Measurements from ENCODE around the gene HOXC9. TPM values are rescaled to one million over a fixed set of nuclear protein-coding genes. Genes with fewer than 3 reads are reported as not detected.

The HOXC9 gene
- total RNA-seq = not detected

DNA sequence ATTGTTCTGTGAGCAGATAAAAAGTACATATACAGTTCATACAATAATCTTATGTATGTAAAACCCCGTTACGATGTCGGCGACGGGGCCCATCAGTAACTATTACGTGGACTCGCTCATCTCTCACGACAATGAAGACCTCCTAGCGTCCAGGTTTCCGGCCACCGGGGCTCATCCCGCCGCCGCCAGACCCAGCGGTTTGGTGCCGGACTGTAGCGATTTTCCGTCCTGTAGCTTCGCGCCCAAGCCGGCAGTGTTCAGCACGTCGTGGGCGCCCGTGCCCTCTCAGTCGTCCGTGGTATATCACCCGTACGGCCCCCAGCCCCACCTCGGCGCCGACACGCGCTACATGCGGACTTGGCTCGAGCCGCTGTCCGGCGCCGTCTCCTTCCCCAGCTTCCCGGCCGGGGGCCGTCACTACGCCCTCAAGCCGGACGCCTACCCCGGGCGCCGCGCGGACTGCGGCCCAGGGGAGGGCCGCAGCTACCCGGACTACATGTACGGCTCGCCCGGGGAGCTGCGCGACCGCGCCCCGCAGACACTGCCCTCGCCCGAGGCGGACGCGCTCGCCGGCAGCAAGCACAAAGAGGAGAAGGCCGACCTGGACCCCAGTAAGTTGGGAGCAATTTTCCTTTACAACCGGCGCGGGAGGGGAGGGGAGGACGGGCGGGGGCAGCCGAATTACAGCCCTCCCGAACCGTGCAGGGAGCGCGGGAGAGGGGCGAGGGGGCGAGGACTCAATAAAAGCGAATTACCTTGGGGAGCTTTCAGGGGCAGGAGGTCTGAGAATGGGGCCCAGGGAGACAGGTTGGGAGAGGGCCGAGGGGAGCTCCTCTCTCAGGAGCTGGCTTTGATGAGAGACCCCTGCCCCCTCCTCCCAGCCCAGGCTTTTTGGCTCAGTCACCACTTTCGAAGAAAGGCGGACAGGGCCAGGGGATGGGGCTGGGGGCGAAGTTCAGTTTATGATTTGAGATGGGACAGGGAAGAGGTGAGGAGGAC, at the start of gene HOXC9:
HOXC9 (plus strand) TSS at position 46 of the 999 bp plus-strand sequence; CDS start at position 74, 28 bp downstream.
- Histone ChIP-seq H3K27ac (no peak within 1 kb of the TSS), H3K27me3 (peaks cover 62 to 77% of the 10 kb centered on the region in 2 donors), H3K9me3 (no peaks in the 10 kb centered on the region), H3K36me3 (no peaks in the 10 kb centered on the region), H3K4me3 (peak within 1 kb of the TSS; percentile 9 to 34), H3K4me1 (peaks cover 0 to 24% of the 10 kb centered on the region in 2 donors)
- TF ChIP-seq, protein P1, sequence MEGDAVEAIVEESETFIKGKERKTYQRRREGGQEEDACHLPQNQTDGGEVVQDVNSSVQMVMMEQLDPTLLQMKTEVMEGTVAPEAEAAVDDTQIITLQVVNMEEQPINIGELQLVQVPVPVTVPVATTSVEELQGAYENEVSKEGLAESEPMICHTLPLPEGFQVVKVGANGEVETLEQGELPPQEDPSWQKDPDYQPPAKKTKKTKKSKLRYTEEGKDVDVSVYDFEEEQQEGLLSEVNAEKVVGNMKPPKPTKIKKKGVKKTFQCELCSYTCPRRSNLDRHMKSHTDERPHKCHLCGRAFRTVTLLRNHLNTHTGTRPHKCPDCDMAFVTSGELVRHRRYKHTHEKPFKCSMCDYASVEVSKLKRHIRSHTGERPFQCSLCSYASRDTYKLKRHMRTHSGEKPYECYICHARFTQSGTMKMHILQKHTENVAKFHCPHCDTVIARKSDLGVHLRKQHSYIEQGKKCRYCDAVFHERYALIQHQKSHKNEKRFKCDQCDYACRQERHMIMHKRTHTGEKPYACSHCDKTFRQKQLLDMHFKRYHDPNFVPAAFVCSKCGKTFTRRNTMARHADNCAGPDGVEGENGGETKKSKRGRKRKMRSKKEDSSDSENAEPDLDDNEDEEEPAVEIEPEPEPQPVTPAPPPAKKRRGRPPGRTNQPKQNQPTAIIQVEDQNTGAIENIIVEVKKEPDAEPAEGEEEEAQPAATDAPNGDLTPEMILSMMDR (IDR thresholded peaks at IDR 0.05) = no peak
- DNase-seq (ENCODE audit: low spot score) = no peak

DNA sequence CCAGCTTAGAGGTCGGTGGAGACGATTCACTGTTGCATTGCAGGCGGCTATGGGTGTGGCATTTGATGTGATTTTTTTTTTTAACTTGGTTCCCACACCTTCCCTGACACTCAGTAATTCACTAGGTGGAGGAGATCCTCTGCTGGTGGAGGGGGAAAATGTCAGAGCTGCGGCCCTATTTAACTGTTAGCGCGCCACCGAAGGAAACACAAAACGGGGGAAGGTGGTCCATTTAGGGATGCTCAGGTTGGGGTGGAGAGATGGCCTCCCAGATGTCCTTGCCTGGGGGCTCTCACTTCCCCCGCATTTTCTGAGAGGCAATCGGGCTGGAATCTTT, 49.6 kb upstream of the HOXC9 start:
- Histone ChIP-seq H3K27ac (no peak overlapping the region), H3K36me3 (no peaks in the 10 kb centered on the region), H3K4me1 (peaks cover 0 to 24% of the 10 kb centered on the region in 2 donors), H3K4me3 (no peak overlapping the region), H3K27me3 (peaks cover 49 to 59% of the 10 kb centered on the region in 2 donors), H3K9me3 (no peaks in the 10 kb centered on the region)
- TF ChIP-seq, protein P1 (IDR thresholded peaks at IDR 0.05) = no peak
- no peak for DNase-seq (ENCODE audit: low spot score)

DNA sequence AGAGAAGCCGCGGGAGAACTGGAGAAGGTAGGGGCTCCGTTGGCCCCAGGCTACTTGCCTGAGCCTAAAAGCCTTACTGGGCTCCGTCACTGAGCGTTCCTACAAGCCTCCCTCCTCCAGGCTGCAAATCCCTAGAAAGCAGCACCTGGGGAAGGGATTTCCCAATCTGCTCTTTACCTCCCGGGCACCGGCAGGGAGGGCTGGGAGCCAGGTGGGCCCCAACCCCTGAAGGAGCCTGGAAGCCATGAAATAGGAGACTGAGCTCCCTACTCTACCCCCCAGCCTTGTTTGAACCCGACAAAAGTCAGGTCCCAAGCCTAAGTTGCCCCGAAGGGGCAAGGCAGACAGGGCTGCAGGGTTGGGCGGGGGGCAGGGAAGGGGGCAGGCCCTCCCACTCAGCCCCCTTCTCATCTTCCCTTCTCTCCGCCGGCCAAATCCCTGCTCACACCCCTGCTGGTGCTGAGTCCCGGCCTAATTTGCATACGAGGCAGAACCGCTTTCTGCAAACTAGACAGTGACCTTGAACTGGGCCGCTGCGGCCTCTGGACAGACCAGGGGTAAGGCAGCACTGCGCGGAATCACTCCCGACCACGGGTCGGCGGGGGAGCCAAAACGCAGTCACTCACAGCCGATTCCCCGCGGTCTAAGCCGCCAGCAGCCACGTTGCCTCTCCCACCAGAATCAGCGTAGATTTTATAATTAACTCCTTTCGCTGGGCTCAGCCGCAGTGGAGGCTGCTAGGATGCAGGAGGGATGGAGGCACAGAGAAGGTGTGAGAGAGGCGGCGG, 49.0 kb upstream of the HOXC9 start:
- peaks cover 49 to 62% of the 10 kb centered on the region in 2 donors for H3K27me3 ChIP-seq
- peaks cover 0 to 26% of the 10 kb centered on the region in 2 donors for H3K4me1 ChIP-seq
- H3K4me3 ChIP-seq = no peak overlapping the region
- H3K36me3 ChIP-seq = no peaks in the 10 kb centered on the region
- TF ChIP-seq, protein P1 (IDR thresholded peaks at IDR 0.05) = no peak
- DNase-seq (ENCODE audit: low spot score) = no peak
- no peak overlapping the region for H3K27ac ChIP-seq
- H3K9me3 ChIP-seq = no peaks in the 10 kb centered on the region

DNA sequence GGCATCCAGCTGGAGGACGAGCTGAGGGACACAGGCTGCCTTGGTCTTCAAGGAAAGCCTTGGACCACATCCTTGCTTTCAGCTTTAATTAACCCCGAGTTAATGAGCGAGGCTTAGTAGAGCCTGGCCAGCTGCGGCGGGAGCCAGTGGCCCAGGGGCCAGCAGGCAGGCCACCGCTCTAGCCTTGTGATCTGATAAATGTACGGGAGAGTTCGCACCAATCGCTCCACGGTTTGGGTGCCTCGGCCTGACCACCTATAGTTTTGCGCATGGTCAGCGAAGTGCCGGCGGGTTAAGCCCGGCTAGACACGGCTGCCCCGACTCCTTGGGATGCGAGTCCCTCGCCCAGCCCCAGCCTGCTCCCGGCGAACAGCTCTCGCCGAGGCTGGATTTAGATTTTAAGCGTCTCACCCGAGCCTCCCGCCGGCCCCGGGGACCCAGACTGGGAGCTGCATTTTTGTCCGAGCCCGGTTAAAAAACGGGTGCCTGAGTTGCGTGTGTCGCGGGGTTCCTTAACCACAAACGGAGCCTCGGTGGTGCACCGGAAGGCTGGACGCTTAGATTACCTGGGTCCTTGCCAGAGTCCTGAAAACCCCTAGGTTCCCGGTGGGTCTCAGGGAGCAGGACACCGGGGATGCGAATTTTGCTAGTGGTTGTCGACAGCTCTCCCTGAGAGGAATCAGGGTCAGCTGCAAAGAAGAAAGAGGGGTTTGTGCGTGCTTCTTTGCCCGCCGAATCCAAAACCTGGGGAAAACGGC, 48.2 kb upstream of the HOXC9 start:
- Histone ChIP-seq H3K9me3 (no peaks in the 10 kb centered on the region), H3K27me3 (peaks cover 56 to 67% of the 10 kb centered on the region in 2 donors), H3K4me1 (peaks cover 0 to 26% of the 10 kb centered on the region in 2 donors), H3K27ac (no peak overlapping the region), H3K36me3 (no peaks in the 10 kb centered on the region), H3K4me3 (no peak overlapping the region)
- no peak for DNase-seq (ENCODE audit: low spot score)
- TF ChIP-seq, protein P1 (IDR thresholded peaks at IDR 0.05) = no peak

DNA sequence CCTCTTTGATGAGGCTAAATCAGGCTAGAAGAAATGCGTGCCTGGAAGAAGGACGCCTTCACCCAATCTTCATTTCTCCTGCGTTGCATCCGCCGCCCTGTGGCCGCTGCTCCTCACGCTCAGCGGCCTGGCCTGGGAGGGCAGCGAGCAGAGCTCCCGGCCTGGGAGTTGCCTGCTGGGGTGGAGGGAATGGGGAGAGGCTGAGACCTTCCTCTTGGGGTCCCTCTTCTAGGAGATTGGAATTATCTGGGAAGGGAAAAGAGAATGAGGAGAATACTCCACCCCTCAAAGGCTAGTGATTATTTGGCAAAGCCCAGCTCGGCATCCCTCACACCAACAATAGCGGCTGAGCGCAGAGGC, 47.6 kb upstream of the HOXC9 start:
- Histone ChIP-seq H3K36me3 (no peaks in the 10 kb centered on the region), H3K4me1 (peaks cover 0 to 26% of the 10 kb centered on the region in 2 donors), H3K4me3 (no peak overlapping the region), H3K9me3 (no peaks in the 10 kb centered on the region), H3K27me3 (peaks cover 57 to 73% of the 10 kb centered on the region in 2 donors), H3K27ac (no peak overlapping the region)
- TF ChIP-seq, protein P1 (IDR thresholded peaks at IDR 0.05) = no peak
- DNase-seq (ENCODE audit: low spot score) = no peak
